ENCODE data around the gene RMC1.

- TF ChIP-seq POLR2A (IDR thresholded peaks at IDR 0.05), result no peak
- no peak for TF ChIP-seq CTCF (IDR thresholded peaks at IDR 0.05)
Observed at GRCh38 chr18:23501626-23502025, 1.7 kb upstream of the RMC1 start.

Measured in heart left ventricle (tissue), 13 donors.